BE2C (cell line): ENCODE data around the gene PIGQ.

Source experiments
- DNase-seq: peaks from one replicate; pipeline ENCODE4 v3.0.0-alpha.2; 2020
- H3K27me3 ChIP-seq: fragments of 250-450 bp; sonication (Bioruptor Pico); 2 replicates; pipeline ENCODE4 v1.5.1; 2020; ENCODE audit warnings: mild to moderate bottlenecking
- H3K36me3 ChIP-seq: fragments of 250-450 bp; sonication (Bioruptor Pico); 2 replicates; pipeline ENCODE4 v1.5.1; 2020; ENCODE audit warnings: mild to moderate bottlenecking
- H3K4me1 ChIP-seq: fragments of 250-450 bp; sonication (Bioruptor Pico); 2 replicates; pipeline ENCODE4 v1.5.1; 2020
- H3K4me3 ChIP-seq: 2 replicates; pipeline ENCODE4 v1.5.1; 2011; ENCODE audit warnings: low read depth, low read length
- H3K9me3 ChIP-seq: fragments of 250-450 bp; sonication (Bioruptor Pico); 2 replicates; pipeline ENCODE4 v1.5.1; 2020
- TF ChIP-seq, protein P1 (sequence below): IDR thresholded peaks from 2 replicates; pipeline ENCODE4 v1.5.1; 2012; ENCODE audit warnings: mild to moderate bottlenecking, low read depth, low read length

PIGQ gene

DNA sequence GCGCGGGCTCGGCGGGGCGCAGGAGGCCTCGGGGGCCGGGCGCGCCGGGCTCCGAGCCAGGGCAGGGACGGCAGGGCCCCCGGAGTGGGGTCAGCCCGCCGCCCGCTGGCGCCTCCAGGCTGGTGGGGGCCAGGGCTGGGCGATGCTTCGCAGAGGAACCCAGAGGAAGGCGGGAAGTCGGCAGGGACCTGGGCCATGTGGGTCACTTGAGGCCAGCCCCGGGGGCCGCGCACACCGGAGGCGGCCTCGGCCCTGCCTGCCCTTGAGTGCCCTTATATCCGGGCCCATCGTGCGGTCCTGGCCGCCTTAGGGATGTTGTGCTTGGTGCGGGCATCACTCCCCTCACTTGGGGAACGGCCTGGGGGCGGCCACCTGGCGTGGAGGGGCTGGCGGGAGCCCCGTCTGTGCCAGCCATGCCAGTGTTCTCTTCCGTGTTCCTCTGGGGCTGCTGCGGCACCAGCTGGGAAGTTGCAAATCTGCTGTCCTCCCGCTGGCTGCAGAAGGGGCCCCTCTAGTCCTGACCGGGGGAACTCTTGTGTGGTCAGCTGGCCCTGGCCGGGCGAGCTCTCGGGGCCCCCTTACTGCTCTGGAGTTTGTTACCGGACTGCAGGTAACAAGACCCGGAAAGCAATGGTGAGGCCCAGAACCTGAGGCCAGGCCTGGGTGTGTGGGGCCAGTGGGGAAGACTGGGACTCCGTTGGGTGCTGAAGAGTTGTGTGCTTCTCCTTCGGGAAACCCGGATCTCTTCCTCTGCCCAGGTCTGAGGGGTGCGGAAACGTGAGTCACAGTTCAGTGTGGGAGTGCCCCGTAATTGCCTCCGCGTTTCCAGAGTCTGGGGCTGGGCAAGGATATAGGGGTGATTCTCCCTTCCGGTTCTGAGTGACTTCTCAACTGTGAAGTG is 41.4 kb upstream of the PIGQ start:
- peaks cover 14% of the 10 kb centered on the region for H3K36me3 ChIP-seq
- H3K4me3 ChIP-seq = peak overlapping the region; percentile 88
- peak; percentile 48 for DNase-seq
- H3K9me3 ChIP-seq = no peaks in the 10 kb centered on the region
- H3K4me1 ChIP-seq = no peaks in the 10 kb centered on the region; the same call in 1 of the 2 replicates
- no peaks in the 10 kb centered on the region for H3K27me3 ChIP-seq
- TF ChIP-seq, protein P1, sequence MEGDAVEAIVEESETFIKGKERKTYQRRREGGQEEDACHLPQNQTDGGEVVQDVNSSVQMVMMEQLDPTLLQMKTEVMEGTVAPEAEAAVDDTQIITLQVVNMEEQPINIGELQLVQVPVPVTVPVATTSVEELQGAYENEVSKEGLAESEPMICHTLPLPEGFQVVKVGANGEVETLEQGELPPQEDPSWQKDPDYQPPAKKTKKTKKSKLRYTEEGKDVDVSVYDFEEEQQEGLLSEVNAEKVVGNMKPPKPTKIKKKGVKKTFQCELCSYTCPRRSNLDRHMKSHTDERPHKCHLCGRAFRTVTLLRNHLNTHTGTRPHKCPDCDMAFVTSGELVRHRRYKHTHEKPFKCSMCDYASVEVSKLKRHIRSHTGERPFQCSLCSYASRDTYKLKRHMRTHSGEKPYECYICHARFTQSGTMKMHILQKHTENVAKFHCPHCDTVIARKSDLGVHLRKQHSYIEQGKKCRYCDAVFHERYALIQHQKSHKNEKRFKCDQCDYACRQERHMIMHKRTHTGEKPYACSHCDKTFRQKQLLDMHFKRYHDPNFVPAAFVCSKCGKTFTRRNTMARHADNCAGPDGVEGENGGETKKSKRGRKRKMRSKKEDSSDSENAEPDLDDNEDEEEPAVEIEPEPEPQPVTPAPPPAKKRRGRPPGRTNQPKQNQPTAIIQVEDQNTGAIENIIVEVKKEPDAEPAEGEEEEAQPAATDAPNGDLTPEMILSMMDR = no peak

DNA sequence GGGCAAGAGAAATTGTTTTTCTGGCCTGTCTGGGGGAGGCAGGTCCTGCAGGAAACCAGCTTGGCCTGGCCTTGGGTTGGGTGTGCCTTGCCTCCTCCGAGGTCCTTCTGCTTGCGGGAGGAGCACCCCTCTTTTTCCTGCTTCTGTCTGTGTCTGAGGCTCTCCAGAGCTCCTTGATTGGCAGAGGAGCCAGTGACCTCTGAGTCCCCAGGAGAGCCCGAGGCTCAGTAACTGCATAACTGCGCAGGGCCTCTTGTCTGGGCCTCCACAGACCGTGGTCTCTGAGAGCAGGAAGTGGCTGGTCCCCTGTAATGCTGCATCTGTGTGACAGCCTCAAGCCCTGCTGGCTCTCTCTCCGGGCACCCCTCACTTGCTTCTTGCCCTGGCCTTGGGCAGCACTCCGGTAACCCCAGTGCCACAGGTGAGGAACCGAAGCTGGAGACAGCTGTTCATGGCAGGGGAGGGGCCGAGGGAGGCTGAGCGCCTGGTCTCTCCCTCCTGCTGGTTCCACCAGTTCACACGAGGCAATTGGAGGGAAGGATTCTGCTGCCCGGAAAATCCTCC is 40.7 kb upstream of the PIGQ start:
- H3K36me3 ChIP-seq = peaks cover 21% of the 10 kb centered on the region
- H3K4me3 ChIP-seq = peak overlapping the region; percentile 88
- no peaks in the 10 kb centered on the region; the same call in 1 of the 2 replicates for H3K4me1 ChIP-seq
- DNase-seq = no peak
- H3K9me3 ChIP-seq = no peaks in the 10 kb centered on the region
- no peaks in the 10 kb centered on the region for H3K27me3 ChIP-seq
- TF ChIP-seq, protein P1 = no peak

DNA sequence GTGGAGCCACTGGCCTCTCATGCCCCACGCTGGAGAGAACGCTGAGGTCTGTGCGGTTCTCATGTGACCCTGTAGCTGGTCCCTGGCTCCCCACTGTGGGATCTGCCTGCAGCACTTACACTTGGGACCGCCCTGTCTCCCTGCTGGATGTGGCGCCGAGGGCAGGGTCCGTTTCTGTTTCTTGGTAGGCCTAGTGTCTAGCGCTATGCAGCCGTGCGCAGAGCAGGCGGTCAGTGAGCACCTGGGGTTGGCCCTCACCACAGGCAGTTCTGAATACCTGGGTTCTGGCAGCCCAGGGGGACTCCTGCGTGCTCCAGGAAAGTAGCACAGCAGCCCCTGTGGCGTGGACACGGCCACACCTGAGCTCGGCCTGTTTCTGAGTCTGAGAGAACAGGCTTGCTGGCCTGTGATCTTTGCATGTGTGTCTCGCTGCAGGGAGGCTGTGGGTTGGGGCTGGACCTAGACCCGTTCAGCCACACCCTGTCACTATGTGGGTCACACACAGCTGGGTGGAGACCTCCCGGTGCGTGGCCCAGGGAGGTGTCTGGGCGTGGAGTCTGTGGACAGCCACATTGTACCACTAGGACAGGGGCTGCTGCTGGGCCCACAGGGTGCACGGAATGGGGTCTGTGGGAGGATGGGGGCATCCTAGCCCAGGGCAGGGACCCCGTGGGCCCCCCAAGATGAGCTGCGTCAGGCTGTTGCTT is 39.5 kb upstream of the PIGQ start:
- Histone ChIP-seq H3K36me3 (peaks cover 27% of the 10 kb centered on the region), H3K4me1 (no peaks in the 10 kb centered on the region; the same call in 1 of the 2 replicates), H3K9me3 (no peaks in the 10 kb centered on the region), H3K4me3 (no peak overlapping the region), H3K27me3 (no peaks in the 10 kb centered on the region)
- TF ChIP-seq, protein P1 = no peak
- DNase-seq = no peak

DNA sequence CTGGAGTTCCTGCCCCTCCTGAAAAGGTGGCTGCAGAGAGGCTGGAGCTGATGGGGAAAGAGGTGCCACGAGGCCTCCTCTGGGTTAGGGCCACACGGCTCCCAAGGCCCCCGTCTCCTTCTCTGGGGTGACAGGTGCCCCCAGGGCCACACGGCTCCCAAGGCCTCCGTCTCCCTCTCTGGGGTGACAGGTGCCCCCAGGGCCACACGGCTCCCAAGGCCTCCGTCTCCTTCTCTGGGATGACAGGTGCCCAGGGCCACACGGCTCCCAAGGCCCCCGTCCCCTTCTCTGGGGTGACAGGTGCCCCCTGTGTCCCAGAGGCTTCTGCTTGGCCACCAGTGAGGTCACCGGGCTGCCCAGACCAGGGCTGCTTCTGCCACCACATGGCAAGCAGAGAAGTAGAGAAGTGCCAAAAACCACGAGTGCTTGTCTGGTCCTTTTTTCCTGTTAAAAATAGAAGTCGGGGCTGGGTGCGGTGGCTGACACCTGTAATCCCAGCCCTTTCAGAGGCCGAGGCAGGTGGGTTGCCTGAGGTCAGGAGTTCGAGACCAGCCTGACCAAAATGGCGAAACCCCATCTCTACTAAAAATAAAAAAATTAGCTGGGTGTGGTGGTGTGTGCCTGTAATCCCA is 38.2 kb upstream of the PIGQ start:
- H3K4me3 ChIP-seq = no peak overlapping the region
- H3K4me1 ChIP-seq = no peaks in the 10 kb centered on the region
- no peaks in the 10 kb centered on the region for H3K9me3 ChIP-seq
- no peak for DNase-seq
- TF ChIP-seq, protein P1 = no peak
- H3K27me3 ChIP-seq = no peaks in the 10 kb centered on the region
- peaks cover 36% of the 10 kb centered on the region for H3K36me3 ChIP-seq

DNA sequence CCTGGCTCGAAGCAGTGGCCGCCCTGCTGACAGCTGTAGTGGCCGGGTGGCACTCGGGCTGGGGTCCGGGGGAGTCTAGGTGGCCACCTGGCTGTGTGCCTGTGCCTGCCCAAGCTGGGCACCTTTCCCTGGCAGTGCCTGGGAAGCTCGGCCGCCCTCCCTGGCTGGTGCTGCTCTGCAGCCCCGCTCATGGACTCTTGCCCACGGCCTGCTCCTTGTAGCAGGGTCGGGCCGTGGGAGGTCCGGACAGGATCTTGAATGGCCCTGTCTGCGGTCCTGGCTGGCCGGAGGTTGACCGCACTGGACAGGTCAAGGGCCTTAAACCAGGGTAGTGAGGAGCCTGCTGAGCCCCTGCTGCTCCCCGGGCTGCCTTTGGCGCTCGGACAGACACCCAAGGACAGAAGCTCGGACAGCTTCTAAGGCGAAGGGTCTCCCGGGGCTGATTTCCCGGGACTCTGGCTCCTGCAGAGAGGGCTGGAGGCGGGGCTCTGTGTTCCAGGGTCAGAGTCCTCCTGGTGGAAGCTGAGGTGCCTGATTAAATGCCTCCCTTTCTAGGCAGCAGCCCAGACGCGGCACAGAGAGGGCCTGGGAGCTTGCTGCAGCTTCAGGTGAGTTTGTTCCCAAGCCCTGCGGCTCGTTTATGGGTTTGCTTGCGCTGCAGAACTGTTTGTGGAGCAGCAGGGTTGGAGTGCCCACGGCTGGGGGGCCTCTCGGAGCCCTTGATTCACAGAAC is 36.2 kb upstream of the PIGQ start:
- TF ChIP-seq, protein P1 = no peak
- H3K36me3 ChIP-seq = peaks cover 53% of the 10 kb centered on the region
- H3K9me3 ChIP-seq = no peaks in the 10 kb centered on the region
- no peak overlapping the region for H3K4me3 ChIP-seq
- DNase-seq = no peak
- H3K4me1 ChIP-seq = no peaks in the 10 kb centered on the region
- no peaks in the 10 kb centered on the region for H3K27me3 ChIP-seq
